Stimulated activated CD4-positive, alpha-beta T cell treated with anti-CD3 and anti-CD28 coated beads, TNF-alpha, amount 100 ng/mL, for 1 hour (primary cell): ENCODE data around the gene SMIM26.
"Not testable (repeated sequence)": the region's sequence is repeated elsewhere in the genome, so short reads cannot be mapped to it uniquely, and the experiment has no call there.

Source experiments
- DNase-seq, 3 donors: peaks; one replicate each; pipeline ENCODE4 v3.0.0-alpha.2; 2020; ENCODE audit warnings: low read depth in 3 of 3, low spot score in 1 of 3

SMIM26 gene, protein sequence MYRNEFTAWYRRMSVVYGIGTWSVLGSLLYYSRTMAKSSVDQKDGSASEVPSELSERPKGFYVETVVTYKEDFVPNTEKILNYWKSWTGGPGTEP

DNA sequence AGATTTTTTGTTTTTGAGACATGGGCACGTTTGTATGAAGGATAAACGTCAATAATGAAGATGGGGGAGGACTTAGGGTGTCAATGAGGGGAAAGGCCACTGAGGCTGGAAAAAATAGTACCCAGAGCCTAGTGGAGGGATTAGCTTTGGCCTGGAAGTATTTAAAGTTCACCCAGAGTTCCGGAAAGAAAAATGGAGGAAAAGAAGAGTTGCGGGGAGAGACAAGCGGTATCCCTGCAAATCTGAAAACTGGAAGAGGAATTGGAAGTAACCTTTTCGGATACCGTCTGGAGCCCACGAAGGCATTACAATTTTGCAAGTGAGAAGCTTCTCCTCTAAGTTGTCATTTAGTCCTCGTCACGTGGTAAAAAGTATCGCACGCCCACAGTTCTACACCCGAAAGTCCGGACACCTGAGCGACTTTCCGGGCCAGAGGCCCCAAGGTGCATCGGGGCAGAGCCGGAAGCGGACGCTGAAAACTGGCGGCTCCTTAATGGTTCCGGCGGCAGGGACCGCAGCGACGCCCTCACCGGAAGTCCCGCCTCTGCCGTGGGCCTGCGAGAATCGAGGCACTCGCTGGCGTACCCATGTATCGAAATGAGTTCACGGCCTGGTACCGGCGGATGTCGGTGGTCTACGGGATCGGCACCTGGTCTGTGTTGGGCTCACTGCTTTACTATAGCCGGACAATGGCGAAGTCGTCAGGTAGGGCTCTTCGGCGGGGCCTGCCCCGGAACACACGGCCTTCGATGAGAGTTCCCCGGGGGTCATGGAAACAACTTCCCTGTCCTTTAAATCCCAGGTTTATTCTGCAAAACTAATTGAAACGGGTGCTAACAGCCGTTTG lies at the start of gene SMIM26:
Gene SMIM26, plus strand, starts transcription at position 541 of the 847 bp plus-strand sequence. Its CDS starts 47 bp downstream, at position 588.
- peak; percentile 79 to 88 (median 83) for DNase-seq

DNA sequence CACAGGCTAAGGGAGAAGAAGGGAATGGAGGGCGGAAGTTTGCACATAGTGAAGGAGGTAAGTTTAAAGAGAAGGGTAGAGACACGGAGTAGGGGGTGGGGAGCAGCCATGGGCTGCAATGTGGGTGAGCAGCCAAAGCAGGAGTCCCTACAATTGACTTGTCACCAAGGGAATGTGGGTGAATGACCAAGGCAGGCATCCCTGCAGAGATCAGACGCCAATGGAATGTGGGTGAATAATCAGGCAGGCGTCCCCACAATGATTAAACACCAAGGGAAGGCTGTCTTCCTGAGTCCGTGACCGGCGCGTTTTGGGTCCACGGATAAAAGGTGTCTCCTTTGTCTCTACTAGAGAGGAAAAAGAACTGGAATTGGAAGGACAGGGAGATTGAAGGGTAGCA lies 45.2 kb upstream of the SMIM26 start:
- not testable (repeated sequence) for DNase-seq

DNA sequence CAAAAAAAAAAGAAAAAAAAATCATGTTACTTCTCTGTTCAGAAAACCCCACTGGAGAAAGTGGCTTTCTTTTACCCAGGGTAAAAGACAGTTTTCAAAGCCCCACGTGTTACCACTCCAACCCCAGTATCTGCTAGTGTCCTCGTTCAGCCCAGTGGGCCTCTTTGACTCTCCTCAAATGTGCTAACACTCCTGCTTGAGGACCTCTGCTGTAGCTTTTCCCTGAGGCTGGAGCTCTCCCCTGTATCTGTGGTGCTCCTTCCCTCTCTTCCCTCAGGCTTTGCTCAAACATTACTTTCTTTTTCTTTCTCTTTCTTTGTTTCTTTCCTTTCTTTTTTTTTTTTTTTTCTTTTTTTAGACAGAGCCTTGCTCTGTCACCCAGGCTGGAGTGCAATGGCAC lies 44.2 kb upstream of the SMIM26 start:
- no peak for DNase-seq

DNA sequence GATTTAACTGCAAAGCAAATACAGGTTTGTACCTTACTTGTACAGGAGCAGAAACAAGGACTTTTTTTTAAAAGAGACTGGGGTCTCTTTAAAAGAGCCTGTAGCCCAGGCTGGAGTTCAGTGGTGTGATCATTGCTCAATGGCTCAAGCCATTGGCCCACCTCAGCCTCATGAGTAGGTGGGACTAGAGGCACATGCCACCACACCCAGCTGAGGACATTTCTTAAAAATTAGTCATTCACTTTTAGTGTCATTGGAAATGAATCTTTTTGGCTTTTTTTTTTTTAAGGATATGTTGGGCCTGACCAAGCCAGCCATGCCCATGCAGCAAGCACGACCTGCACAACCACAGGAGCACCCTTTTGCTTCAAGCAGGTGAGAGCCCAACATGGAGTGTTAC lies 42.6 kb upstream of the SMIM26 start:
- DNase-seq, result no peak

DNA sequence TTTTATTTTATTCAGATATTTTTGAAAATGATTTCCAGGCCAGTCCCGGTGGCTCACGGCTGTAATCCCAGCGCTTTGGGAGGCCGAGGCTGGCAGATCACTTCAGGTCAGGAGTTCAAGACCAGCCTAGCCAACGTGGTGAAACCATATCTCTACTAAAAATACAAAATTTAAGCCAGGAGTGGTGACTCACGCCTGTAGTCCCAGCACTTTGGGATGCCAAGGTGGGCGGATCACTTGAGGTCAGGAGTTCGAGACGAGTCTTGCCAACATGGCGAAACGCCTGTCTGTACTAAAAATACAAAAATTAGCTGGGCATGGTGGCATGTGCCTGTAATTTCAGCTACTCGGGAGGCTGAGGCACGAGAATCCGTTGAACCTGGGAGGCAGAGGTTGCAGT lies 40.5 kb upstream of the SMIM26 start:
- DNase-seq, result not testable (repeated sequence)

DNA sequence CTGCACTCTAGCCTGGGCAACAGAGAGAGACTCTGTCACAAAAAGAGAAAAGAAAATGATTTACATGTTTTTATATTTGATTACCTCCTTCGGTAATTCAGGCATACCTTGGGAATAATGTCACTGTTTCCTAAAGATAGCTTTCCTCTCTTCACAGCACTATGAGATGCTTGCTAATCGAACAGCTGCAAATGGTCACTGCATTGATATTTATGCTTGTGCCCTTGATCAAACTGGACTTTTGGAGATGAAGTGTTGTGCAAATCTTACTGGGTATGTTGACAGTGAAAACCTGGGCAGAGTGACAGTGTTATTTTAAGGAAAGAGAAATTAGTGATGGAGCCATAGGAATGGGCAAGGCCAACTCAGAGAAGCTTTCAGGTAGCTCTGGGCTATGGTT lies 39.9 kb upstream of the SMIM26 start:
- no peak for DNase-seq

DNA sequence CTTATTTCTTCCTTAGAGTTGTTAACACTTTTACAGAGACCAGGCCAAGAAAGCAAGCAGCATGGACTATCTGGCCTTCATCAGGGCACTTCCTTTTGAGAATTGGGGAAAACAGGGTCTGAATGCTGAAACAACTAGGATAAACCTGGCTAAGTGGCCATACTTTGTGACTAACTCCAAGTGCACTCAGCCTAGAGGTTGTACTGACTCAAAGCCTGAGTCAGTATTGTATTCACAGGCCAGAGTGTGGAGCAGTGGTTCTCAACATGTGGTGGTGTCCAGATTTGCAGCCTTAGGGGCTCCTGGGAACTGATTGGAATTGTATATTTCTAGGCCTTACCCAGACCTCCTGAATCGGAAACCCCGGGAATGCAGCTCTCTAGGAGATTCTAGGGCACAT lies 39.4 kb upstream of the SMIM26 start:
- DNase-seq, result no peak

DNA sequence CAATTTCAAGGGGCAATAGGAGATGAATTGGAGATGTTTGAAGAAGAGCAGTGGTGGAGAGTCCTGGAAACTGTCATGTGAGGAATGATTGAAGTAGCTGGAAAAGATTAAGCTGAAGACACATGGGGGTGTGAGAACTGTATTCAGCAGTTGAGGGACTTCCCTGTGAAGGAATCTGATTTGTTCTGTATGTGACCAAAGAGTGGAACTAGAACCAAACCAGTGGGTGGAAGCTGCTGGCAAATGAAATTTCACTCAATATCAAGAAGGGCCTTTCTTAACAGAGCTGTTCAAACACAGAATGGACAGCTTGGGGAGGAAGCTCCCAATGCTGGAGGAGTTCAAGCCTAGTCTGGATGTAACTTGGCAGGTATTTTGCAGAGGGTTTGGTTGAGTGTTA lies 38.2 kb upstream of the SMIM26 start:
- DNase-seq, result no peak

DNA sequence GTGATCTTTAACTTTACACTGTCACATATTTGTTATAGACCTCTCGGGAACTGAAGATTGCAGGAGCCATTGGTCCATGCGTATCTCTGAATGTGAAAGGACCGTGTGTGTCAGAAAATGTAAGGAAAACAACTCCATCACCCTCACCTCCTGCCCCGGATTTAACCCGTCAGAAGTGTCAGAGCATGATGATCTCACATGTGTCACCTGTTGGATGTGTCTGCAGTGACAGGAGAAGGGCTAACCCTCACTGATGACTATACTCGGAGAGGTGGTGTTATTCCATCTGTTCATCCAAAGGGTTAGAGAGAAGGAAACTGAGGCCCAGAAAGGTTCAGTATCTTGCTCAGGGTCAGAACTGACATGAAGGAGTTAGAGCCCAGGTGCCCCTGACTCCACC lies 34.6 kb upstream of the SMIM26 start:
- no peak for DNase-seq

DNA sequence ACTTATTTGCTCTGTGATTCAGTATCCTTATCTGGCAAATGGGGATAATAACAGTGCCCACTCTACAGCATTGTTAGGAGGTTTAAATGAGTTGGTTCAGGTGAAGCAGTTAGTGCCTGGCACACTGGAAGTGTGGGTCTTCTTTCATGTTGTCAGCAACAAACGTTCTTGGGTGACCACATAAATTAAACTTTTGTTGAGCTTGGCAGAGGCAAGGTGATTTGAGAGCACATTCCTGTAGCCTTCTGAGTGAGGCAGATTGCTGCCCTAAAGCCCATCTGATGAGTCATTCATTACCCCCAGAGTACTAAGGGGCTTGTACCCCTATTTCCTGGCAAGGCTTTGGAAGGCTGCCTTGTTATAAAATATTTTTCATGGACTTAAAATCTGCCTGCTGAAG lies 33.7 kb upstream of the SMIM26 start:
- no peak for DNase-seq

DNA sequence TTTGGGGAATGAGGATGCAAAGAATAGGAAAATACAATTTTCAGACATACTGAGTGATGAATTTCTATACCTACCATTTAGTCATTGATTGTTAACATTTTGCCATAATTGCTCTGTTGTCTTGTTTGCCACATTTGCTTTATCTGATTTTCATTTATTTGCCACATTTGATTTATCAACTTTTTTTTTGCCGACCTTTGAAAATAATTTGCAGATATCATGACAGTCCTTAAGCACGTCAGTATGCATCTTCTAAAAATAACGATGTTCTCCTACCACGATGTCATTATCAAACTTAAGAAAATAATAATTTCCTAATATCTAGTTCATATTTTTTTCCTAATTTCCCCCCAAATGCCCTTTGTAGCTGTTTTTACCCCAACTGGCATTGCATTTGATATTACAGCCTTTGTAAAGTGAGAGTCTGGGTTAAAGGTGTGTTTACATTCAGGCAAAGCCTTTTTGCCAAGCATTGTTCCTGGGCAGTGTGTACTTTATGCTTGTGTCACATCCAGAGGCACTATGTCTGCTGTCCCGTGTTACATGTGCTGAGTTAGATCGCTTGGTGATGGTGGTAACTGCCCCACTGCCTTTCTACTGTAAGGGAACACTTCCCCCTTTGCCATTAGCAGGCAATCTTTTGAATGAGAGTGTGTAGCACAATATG lies 33.1 kb upstream of the SMIM26 start:
- no peak for DNase-seq

DNA sequence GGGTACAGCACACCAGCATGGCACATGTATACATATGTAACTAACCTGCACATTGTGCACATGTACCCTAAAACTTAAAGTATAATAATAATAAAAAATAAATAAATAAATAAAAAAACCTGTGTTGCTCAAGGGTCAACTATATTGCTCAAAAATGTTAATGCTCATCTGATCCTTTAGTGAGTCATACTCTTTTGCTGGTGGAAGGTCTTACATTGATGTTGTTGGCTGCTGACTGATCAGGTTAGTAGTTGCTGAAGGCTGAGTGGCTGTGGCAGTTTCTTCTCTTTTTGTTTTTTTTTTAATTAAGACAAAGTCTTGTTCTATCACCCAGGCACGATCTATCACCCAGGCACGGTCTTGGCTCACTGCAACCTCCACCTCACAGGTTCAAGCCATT lies 29.6 kb upstream of the SMIM26 start:
- DNase-seq, result no peak

DNA sequence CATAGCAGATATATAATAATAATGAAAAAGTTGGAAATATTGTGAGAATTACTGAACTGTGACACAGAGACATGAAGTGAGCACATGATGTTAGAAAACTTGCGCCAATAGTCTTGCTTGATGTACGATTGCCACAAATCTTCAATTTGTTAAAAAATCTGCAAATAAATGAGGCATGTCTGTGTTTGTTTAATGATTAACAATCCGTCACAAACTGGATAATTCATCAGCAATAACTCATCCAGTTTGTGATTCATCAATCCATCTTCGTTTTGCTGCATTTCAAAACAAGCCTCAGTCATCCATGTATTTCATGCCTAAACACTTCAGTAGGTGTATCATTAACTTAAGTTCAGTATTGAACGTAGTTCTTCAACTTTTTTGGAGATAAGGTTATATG lies 25.5 kb upstream of the SMIM26 start:
- DNase-seq, result no peak

DNA sequence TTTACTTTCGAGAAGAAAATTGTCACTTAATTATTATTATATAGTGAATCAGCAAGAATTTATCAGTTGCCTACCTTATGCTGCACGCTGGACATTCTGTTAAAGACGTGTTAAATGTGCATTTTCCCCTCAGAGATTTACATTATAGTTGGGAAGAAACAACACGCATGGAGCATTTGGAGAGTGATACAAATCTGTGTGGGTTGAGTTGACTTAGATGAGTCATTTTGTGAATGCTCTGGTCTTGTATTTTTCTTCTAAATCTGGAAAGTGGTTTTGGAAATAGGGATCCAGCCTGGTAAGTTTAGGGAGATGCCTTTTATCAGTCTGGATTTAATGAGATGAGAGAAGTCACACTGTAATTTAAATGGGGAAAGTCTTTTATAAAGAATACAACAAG lies 24.0 kb upstream of the SMIM26 start:
- DNase-seq, result no peak

DNA sequence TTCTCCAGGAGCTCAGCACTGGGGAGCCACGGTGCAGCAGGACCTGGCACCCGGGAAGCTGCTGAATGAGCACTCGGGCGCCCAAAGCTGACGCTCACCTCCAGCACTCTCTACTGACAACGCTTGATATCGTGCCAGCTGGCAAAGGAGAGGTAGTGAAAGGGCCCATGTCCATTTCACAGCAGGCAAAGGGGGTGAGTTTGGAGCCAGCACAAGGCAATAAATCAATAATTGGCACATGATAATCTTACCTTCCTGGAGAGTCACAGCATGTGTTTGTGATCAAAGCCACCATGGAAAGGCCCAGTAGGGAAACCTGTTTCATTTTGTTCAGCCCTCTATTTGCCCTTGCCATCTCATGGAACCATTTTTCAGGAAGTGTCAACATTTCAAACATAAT lies 23.3 kb upstream of the SMIM26 start:
- no peak for DNase-seq

DNA sequence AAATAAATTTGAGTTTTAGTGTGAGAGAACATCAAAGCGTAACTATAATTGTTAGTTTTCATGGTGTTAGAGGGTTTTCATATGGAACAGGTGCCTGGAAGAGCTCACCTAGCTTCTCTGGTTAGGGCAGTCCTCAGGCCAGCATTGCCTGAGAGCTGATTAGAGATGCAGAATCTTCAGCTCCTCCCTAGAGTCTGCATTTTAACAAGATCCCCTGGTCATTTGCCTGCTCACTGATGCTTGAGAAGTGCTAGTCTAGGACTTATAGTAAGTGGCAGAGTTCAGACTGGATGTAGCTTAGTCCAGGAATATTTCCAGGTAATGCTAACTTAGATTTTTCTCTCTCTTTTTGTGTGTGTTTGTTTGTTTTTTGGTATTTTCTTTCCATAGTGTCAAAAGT lies 21.7 kb upstream of the SMIM26 start:
- no peak for DNase-seq

DNA sequence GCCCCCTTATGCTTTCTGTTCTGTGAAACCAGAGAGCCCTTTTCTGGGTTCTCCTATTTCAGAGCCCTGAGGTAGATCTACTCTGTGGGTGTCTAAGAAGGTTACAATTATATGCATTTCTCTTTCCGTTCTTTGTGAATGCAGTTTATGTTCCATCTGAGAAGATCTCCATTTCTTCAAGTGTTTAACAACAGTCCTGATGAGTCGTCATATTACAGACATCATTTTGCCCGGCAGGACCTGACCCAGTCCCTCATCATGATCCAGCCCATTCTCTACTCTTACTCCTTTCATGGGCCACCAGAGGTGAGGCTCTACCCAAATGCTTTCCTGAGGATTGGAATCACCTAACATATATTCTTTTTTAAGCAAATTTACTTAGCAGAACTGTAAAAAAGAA lies 18.8 kb upstream of the SMIM26 start:
- DNase-seq, result no peak

DNA sequence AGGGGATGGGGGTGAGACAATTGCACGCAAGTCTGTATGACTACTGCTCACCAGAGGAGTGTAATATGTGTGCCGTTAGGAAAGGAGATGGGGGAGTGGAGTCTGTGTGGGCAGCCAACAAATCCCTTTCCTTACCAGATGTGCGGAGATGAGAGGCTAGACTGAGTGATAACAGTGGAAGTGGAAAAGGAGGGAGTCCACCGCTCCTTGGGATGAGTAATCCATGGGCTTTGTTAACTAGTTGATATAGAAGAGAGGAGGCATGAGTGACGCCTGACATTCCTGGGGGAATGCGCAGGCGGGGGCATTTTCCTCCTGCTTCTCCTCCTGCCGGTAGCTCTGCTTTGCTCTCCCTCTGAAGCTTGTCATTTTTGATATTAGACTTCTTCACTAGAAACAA lies 13.5 kb upstream of the SMIM26 start:
- no peak for DNase-seq

DNA sequence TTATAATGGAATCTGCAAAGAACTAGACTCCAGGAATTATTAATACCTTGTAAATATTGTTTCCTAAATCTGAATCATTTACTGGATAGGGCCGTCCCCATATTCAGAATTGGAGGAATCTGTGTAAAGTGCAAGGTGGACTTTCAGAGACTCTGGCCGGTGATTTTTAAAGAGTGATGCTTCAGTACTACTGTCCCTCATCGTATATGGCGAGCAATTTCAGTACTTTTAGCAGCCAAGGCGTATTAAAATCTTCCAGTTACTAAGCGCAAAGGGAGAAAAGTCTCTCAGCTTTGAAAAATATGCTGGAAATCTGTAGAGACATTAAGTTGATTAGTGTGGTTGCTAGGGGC lies 483 bp downstream of the SMIM26 start:
- no peak for DNase-seq

DNA sequence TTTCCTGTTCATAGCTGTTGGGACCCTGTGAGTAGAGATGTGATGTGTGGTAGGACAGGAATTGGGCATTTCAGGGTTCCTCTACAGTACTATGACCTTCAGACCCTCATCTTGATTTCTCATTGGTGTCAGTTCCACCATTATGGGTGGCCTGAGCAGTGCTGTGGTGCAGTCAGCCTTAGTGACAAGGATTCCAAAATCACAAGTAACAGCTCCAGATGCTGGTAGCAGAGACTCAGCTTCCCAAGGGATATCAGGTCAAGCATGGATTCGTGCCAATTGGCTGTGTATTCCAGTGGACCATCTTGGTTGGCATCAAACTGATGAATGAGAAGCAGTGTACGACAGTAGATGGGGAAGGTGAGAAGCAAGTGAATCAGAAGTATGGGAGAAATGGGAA lies 3.8 kb downstream of the SMIM26 start:
- no peak for DNase-seq

DNA sequence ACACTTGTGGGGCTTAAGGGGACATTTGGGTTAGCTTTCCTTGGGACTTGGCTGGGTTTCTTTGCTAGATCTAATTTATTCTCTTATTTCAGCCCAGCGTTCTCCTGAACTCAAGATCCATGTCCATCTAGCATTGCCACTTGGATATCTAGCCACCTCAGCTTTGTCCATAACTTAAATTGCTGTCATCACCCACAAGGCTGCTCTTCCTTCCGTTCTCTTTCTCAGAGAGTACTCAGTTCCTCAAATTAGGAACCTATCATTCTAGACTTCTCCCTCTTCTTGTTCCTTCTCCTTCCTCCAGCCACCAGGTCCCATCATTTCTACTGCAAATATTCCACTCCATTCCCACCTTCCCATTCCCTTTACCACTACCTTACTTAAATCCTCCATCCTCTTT lies 4.3 kb downstream of the SMIM26 start:
- DNase-seq, result no peak

DNA sequence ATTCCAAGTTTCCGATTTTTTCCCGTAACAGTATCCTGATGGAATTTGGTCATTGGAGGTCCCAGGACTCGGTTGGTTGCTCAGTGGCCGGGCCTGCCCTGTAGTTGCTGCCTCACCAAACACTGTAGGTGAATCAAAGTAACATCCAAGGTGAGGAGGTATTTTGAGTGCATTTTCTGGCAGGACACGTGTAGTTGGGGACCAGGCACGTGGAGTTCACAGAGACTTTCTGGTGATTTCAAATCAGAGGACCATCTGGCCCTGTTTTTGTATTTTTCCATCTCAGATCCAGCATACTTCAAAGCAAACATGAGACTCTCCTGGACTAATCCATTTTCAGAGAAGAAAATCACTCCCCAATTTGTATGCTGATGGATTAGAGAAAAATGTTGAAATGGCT lies 10.7 kb downstream of the SMIM26 start:
- DNase-seq, result no peak

DNA sequence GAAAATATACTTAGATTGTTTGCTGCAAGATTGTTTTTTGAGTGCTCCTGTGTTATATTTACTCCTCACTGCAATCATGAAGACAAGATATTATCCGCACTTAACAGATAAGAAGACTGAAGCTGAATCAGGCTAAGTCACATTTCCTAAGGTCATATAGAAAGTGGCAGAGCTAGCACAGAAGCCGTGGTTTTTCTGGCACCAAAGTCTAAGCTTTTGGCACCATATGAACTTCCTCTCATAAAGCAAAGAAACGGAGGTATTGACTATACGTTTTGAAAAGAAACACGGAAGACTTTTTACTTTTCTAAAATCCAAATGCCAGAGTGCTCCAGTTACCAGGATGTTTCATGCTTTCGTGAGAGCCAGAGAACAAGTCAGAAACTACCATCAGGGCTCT lies 11.3 kb downstream of the SMIM26 start:
- no peak for DNase-seq
